HG03442 (cell line): ENCODE results near the gene BCL2.

ENCODE experiments used
- ATAC-seq: cut with Tn5 transposase; IDR thresholded peaks from one replicate; pipeline ENCODE4 v1.9.1; 2021; ENCODE audit warnings: mild to moderate bottlenecking, moderate library complexity; ENCODE audit not compliant: unreplicated experiment

The BCL2 gene

GRCh38 chr18:63312019-63312409 lies 7.6 kb downstream of the BCL2 start:
- ATAC-seq = peak; percentile 1

GRCh38 chr18:63311118-63312018 lies 8.2 kb downstream of the BCL2 start:
- ATAC-seq = peak; percentile 63

GRCh38 chr18:63309422-63309821 lies 10.1 kb downstream of the BCL2 start:
- no peak for ATAC-seq

- no peak for ATAC-seq
Measured at GRCh38 chr18:63307551-63308200, 11.9 kb downstream of the BCL2 start.

GRCh38 chr18:63306819-63307550 lies 12.6 kb downstream of the BCL2 start:
- no peak for ATAC-seq

- ATAC-seq = no peak
Measured at GRCh38 chr18:63306249-63306648, 13.3 kb downstream of the BCL2 start.

- ATAC-seq = no peak
Measured at GRCh38 chr18:63303547-63303946, 16.0 kb downstream of the BCL2 start.

- ATAC-seq = no peak
Measured at GRCh38 chr18:63302636-63303405, 16.7 kb downstream of the BCL2 start.

- ATAC-seq = no peak
Measured at GRCh38 chr18:63302220-63302619, 17.3 kb downstream of the BCL2 start.

- ATAC-seq = no peak
Measured at GRCh38 chr18:63301434-63301833, 18.1 kb downstream of the BCL2 start.

GRCh38 chr18:63299837-63300745 lies 19.5 kb downstream of the BCL2 start:
- ATAC-seq = peak; percentile 74

- ATAC-seq = no peak
Measured at GRCh38 chr18:63298400-63299365, 20.9 kb downstream of the BCL2 start.

GRCh38 chr18:63297687-63298399 lies 21.7 kb downstream of the BCL2 start:
- no peak for ATAC-seq

- no peak for ATAC-seq
Measured at GRCh38 chr18:63293935-63294334, 25.6 kb downstream of the BCL2 start.

GRCh38 chr18:63292831-63293683 lies 26.5 kb downstream of the BCL2 start:
- ATAC-seq = peak; percentile 70

- no peak for ATAC-seq
Measured at GRCh38 chr18:63291278-63291677, 28.3 kb downstream of the BCL2 start.

- ATAC-seq = no peak
Measured at GRCh38 chr18:63290821-63291200, 28.8 kb downstream of the BCL2 start.
